BJ (cell line): ENCODE measurements around the gene TMEM144. TPM values are rescaled to one million over a fixed set of nuclear protein-coding genes. Genes with fewer than 3 reads are reported as not detected.
"Not testable (repeated sequence)": the region's sequence is repeated elsewhere in the genome, so short reads cannot be mapped to it uniquely, and the experiment has no call there.

Source experiments
- CTCF ChIA-PET: fragments of 350-600 bp; formaldehyde crosslinking; extraction: SDS; loops from one replicate; lab custom pipeline; 2021; ENCODE audit warnings: antibody characterized with exemption, inconsistent platforms; lab: Yijun Ruan, JAX
- POLR2A ChIA-PET: fragments of 300-600 bp; sonication (Branson Sonifier 250); formaldehyde crosslinking; extraction: SDS; loops from one replicate; lab custom pipeline; 2021; ENCODE audit warnings: antibody characterized with exemption; lab: Charles Lee
- DNase-seq: peaks from one replicate; pipeline ENCODE4 v3.0.0-alpha.2; 2011; ENCODE audit warnings: low read depth
- H3K27me3 ChIP-seq: 2 replicates; pipeline ENCODE4 v1.6.0; 2011; ENCODE audit warnings: low read length; ENCODE audit not compliant: control insufficient read depth, insufficient read depth
- H3K36me3 ChIP-seq: 2 replicates; pipeline ENCODE4 v1.5.1; 2011; ENCODE audit warnings: low read length; ENCODE audit not compliant: control insufficient read depth, insufficient read depth
- H3K4me3 ChIP-seq: 2 replicates; pipeline ENCODE4 v1.5.1; 2011; ENCODE audit warnings: low read depth, mild to moderate bottlenecking, control low read depth, low read length
- CTCF ChIP-seq: IDR thresholded peaks from 2 replicates; pipeline ENCODE4 v1.5.1; 2011; ENCODE audit warnings: low read depth, mild to moderate bottlenecking, control low read depth, inconsistent platforms, low read length, moderate library complexity; ENCODE audit not compliant: insufficient read depth
- polyA plus RNA-seq: library from polyadenylated mRNA; depleted of rRNA; stranded (reverse); fragments of >200 nt; gene quantifications from 2 replicates; pipeline ENCODE4 v1.2.3, GENCODE V29; 2011

The TMEM144 gene
- polyA plus RNA-seq, 1 experiment = 0.65 TPM

- no peaks in the 10 kb centered on the region for H3K27me3 ChIP-seq
- no peak for DNase-seq
- no peak overlapping the region for H3K4me3 ChIP-seq
- no peak for TF ChIP-seq CTCF
- ChIA-PET CTCF (interaction anchor here (0.7 to 3.5 kb wide), 4 partner anchors 156 to 364 kb away, joined by 3 to 18 read pairs (median 3); no protein-coding TSS in a partner anchor), POLR2A (no interaction called here)
- no peaks in the 10 kb centered on the region for H3K36me3 ChIP-seq
Observed at GRCh38 chr4:158261480-158261879, 51.2 kb downstream of the TMEM144 start.

GRCh38 chr4:158268553-158268952, 58.3 kb downstream of the TMEM144 start:
- no peak for TF ChIP-seq CTCF

GRCh38 chr4:158274636-158275035, 64.3 kb downstream of the TMEM144 start:
- TF ChIP-seq CTCF = no peak
- H3K36me3 ChIP-seq = no peaks in the 10 kb centered on the region
- DNase-seq = no peak
- H3K27me3 ChIP-seq = no peaks in the 10 kb centered on the region
- ChIA-PET CTCF (interaction anchor here (1.2 kb wide), 1 partner anchor 14 kb away, joined by 5 read pairs; no protein-coding TSS in a partner anchor), POLR2A (no interaction called here)
- H3K4me3 ChIP-seq = no peak overlapping the region

More at GRCh38 chr4:158268553-158268952, 58.3 kb downstream of the TMEM144 start:
- H3K27me3 ChIP-seq = no peaks in the 10 kb centered on the region
- DNase-seq = no peak
- H3K4me3 ChIP-seq = no peak overlapping the region
- ChIA-PET POLR2A (no interaction called here), CTCF (interaction anchor here (1.2 kb wide), 1 partner anchor 13 kb away, joined by 4 read pairs; no protein-coding TSS in a partner anchor)
- H3K36me3 ChIP-seq = no peaks in the 10 kb centered on the region

GRCh38 chr4:158277558-158277957, 67.3 kb downstream of the TMEM144 start:
- ChIA-PET POLR2A (no interaction called here), CTCF (interaction anchor here (0.6 kb wide), 1 partner anchor 249 kb away, joined by 3 read pairs; no protein-coding TSS in a partner anchor)
- DNase-seq = no peak
- no peak overlapping the region for H3K4me3 ChIP-seq
- H3K27me3 ChIP-seq = no peaks in the 10 kb centered on the region
- H3K36me3 ChIP-seq = no peaks in the 10 kb centered on the region
- TF ChIP-seq CTCF = no peak

- H3K27me3 ChIP-seq, H3K4me3 ChIP-seq, H3K36me3 ChIP-seq, DNase-seq, POLR2A ChIA-PET: not testable (repeated sequence)
- CTCF ChIA-PET = interaction anchor here (0.6 kb wide), 2 partner anchors 23 to 208 kb away, joined by 3 read pairs; no protein-coding TSS in a partner anchor
Observed at GRCh38 chr4:158279052-158279451, 68.8 kb downstream of the TMEM144 start.

- CTCF ChIA-PET = no interaction called here
- Histone ChIP-seq H3K27me3 (no peaks in the 10 kb centered on the region), H3K36me3 (no peaks in the 10 kb centered on the region), H3K4me3 (no peak overlapping the region)
- POLR2A ChIA-PET = no interaction called here
- no peak for TF ChIP-seq CTCF
- DNase-seq = no peak
Observed at GRCh38 chr4:158280856-158281255, 70.6 kb downstream of the TMEM144 start.
